HepG2 (cell line): ENCODE data around the gene THSD1. TPM values are rescaled to one million over a fixed set of nuclear protein-coding genes. Genes with fewer than 3 reads are reported as not detected.
A peak's percentile ranks its signal among the peaks of the same experiment; 100 is the strongest.

Experiments used
- ASH2L ChIP-seq: fragments of 300-600, 200-600 bp; sonication (generic); IDR thresholded peaks from 2 replicates; pipeline ENCODE4 v1.7.0; 2017; ENCODE audit warnings: low read depth, mild to moderate bottlenecking, moderate library complexity, mixed read lengths, low read length; ENCODE audit not compliant: insufficient read length
- ATF7-NPFF ChIP-seq: sonication (generic); formaldehyde crosslinking; IDR thresholded peaks from 2 replicates; pipeline ENCODE4 v1.8.1; 2023; ENCODE audit warnings: mild to moderate bottlenecking, low read depth, missing genetic modification reagents, moderate library complexity
- DMAP1 ChIP-seq: IDR thresholded peaks from 2 replicates; pipeline ENCODE4 v1.6.1; 2016
- ESRRA ChIP-seq: sonication (generic); formaldehyde crosslinking; IDR thresholded peaks from 2 replicates; pipeline ENCODE4 v1.5.1; 2020; ENCODE audit warnings: mild to moderate bottlenecking, low read depth, missing genetic modification reagents
- KLF15 ChIP-seq: sonication (generic); formaldehyde crosslinking; IDR thresholded peaks from 2 replicates; pipeline ENCODE4 v1.8.1; 2023; ENCODE audit warnings: borderline replicate concordance, mild to moderate bottlenecking, inconsistent platforms, missing genetic modification reagents, mixed read lengths
- U2AF1 ChIP-seq: fragments of 200-400 bp; formaldehyde crosslinking; optimal IDR thresholded peaks from 2 replicates; pipeline ENCODE3; 2017; ENCODE audit warnings: mild to moderate bottlenecking, low read depth, low read length
- ZFP36 ChIP-seq: fragments of 150-350 bp; IDR thresholded peaks from 2 replicates; pipeline ENCODE4 v1.6.1; 2018; ENCODE audit warnings: borderline replicate concordance, low read length, low read depth; ENCODE audit not compliant: partially characterized antibody
- ZNF160 ChIP-seq: sonication (generic); formaldehyde crosslinking; IDR thresholded peaks from 2 replicates; pipeline ENCODE4 v1.8.0; 2022; ENCODE audit warnings: mild to moderate bottlenecking, inconsistent platforms, missing genetic modification reagents
- ZNF234 ChIP-seq: sonication (generic); formaldehyde crosslinking; conservative IDR thresholded peaks from 2 replicates; pipeline ENCODE4 v1.5.1; 2020; ENCODE audit warnings: mild to moderate bottlenecking, missing genetic modification reagents
- ZNF552 ChIP-seq: sonication (generic); formaldehyde crosslinking; IDR thresholded peaks from 2 replicates; pipeline ENCODE4 v1.9.0; 2022; ENCODE audit warnings: missing genetic modification reagents, mild to moderate bottlenecking, borderline replicate concordance
- ZNF589 ChIP-seq: sonication (generic); formaldehyde crosslinking; conservative IDR thresholded peaks from 2 replicates; pipeline ENCODE4 v1.8.0; 2022; ENCODE audit warnings: mild to moderate bottlenecking, moderate library complexity, missing genetic modification reagents
- ZNF598 ChIP-seq: sonication (generic); formaldehyde crosslinking; IDR thresholded peaks from 2 replicates; pipeline ENCODE4 v1.5.1; 2020; ENCODE audit warnings: mild to moderate bottlenecking, missing genetic modification reagents, borderline replicate concordance
- ZNF678 ChIP-seq: sonication (generic); formaldehyde crosslinking; IDR thresholded peaks from 2 replicates; pipeline ENCODE4 v1.4.0; 2020; ENCODE audit warnings: mild to moderate bottlenecking, missing genetic modification reagents
- ZNF737 ChIP-seq: sonication (generic); formaldehyde crosslinking; IDR thresholded peaks from 2 replicates; pipeline ENCODE4 v1.5.0; 2020; ENCODE audit warnings: missing genetic modification reagents, mild to moderate bottlenecking, borderline replicate concordance
- polyA plus RNA-seq, 8 experiments: library from polyadenylated mRNA; depleted of rRNA in 3 of 8; stranded (reverse) in 7 of 8; unstranded in 1 of 8; fragments of >200 nt; fragmentation: Illumina TruSeq in 4 of 8; extraction: Trizol in 4 of 8; gene quantifications; 2 replicates each; pipeline versions ENCODE4 v1.2.1 to v1.2.3, GENCODE V29; 2011 to 2016; ENCODE audit warnings: low read depth in 4 of 8, missing spikeins in 1 of 8, mixed read lengths in 1 of 8; ENCODE audit not compliant: insufficient read depth in 1 of 8
- total RNA-seq, 5 experiments: library from RNA; depleted of rRNA; stranded (reverse); fragments of >200 nt; fragmentation: Illumina TruSeq; extraction: Trizol; gene quantifications; 2 replicates each; pipeline ENCODE4 v1.2.3, GENCODE V29; 2016; ENCODE audit warnings: low read depth in 1 of 5
- TF ChIP-seq, protein P1 (sequence below): sonication (generic); formaldehyde crosslinking; IDR thresholded peaks from 2 replicates; pipeline ENCODE4 v1.4.0; 2020; ENCODE audit warnings: missing genetic modification reagents
- TF ChIP-seq, protein P2 (sequence below): fragments of 450-650 bp; IDR thresholded peaks from 2 replicates; pipeline ENCODE4 v1.6.1; 2017; ENCODE audit warnings: mild to moderate bottlenecking
- TF ChIP-seq, protein P3 (sequence below): sonication (generic); formaldehyde crosslinking; IDR thresholded peaks from 2 replicates; pipeline ENCODE4 v1.5.1; 2020; ENCODE audit warnings: missing genetic modification reagents, mild to moderate bottlenecking, borderline replicate concordance
- TF ChIP-seq, protein P4 (sequence below): sonication (generic); formaldehyde crosslinking; IDR thresholded peaks from 2 replicates; pipeline ENCODE4 v1.8.0; 2022; ENCODE audit warnings: mild to moderate bottlenecking, missing genetic modification reagents, moderate library complexity
- TF ChIP-seq, protein P5 (sequence below): sonication (generic); formaldehyde crosslinking; IDR thresholded peaks from 2 replicates; pipeline ENCODE4 v1.4.0; 2020; ENCODE audit warnings: low read depth, mild to moderate bottlenecking, missing genetic modification reagents

The THSD1 gene
- total and polyA plus RNA-seq, 2 of the 13 experiments (the other 11 are each of a cell fraction or from before 2014, with no cell fraction given) = 0.11 to 0.15 TPM

DNA sequence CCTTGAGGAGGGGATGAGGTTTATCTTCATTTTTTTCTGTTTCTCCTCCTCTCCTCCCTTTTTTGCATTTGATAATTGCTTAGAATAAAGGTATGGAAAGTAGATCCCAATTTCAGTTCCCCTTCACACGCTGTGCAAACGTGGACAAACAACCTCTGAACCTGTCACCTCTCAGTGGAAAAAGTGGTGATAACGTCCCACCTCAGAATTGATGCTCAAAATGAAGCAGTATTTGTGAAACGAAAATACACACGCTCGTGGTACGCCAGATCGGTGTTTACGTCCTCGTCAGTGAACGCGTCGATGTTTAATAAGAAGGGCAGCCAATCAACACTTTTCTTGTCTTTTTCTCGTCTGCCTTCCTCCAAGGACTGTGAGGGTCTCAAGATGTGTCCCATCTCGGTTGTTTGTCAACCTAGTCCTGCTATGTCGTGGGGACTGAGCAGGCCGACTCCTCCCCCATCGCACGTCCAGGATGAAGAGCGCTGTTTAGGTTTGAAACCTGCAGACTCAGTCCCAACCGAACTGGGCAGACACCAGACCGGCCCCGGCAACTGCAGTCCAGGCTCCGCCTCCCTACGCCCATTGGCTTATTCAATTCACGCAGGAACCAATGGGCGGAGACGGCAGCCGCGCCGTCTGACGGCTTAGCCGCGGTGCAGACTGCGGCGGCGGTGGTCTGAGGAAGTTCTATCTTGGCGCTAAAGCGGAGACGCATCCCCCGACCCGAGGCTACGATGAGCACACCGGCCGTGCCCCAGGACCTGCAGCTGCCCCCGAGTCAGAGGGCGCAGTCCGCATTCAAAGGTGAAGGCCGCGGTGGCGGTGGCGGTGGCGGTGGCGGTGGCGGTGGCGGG lies 49.1 kb upstream of the THSD1 start, which contains the start of gene CKAP2 (continued):
- TF ChIP-seq, protein P1, sequence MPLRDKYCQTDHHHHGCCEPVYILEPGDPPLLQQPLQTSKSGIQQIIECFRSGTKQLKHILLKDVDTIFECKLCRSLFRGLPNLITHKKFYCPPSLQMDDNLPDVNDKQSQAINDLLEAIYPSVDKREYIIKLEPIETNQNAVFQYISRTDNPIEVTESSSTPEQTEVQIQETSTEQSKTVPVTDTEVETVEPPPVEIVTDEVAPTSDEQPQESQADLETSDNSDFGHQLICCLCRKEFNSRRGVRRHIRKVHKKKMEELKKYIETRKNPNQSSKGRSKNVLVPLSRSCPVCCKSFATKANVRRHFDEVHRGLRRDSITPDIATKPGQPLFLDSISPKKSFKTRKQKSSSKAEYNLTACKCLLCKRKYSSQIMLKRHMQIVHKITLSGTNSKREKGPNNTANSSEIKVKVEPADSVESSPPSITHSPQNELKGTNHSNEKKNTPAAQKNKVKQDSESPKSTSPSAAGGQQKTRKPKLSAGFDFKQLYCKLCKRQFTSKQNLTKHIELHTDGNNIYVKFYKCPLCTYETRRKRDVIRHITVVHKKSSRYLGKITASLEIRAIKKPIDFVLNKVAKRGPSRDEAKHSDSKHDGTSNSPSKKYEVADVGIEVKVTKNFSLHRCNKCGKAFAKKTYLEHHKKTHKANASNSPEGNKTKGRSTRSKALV (CRISPR knock-in tag) = no peak
- TF ChIP-seq ATF7-NPFF (CRISPR knock-in tag) (peak; percentile 90; the same call in 1 of the 2 replicates), ZNF598 (CRISPR knock-in tag) (no peak), ZNF552 (CRISPR knock-in tag) (no peak), ZNF160 (CRISPR knock-in tag) (peak; percentile 66; the same call in 1 of the 2 replicates), ZNF678 (CRISPR knock-in tag) (no peak), ZNF589 (CRISPR knock-in tag) (no peak), U2AF1 (no peak), DMAP1 (CRISPR knock-in tag) (no peak), ZNF234 (no peak), KLF15 (CRISPR knock-in tag) (peak; percentile 47; the same call in 1 of the 2 replicates), ESRRA (CRISPR knock-in tag) (no peak; the same call in 1 of the 2 replicates), ASH2L (no peak), ZNF737 (CRISPR knock-in tag) (no peak), ZFP36 (no peak)
- TF ChIP-seq, protein P2, sequence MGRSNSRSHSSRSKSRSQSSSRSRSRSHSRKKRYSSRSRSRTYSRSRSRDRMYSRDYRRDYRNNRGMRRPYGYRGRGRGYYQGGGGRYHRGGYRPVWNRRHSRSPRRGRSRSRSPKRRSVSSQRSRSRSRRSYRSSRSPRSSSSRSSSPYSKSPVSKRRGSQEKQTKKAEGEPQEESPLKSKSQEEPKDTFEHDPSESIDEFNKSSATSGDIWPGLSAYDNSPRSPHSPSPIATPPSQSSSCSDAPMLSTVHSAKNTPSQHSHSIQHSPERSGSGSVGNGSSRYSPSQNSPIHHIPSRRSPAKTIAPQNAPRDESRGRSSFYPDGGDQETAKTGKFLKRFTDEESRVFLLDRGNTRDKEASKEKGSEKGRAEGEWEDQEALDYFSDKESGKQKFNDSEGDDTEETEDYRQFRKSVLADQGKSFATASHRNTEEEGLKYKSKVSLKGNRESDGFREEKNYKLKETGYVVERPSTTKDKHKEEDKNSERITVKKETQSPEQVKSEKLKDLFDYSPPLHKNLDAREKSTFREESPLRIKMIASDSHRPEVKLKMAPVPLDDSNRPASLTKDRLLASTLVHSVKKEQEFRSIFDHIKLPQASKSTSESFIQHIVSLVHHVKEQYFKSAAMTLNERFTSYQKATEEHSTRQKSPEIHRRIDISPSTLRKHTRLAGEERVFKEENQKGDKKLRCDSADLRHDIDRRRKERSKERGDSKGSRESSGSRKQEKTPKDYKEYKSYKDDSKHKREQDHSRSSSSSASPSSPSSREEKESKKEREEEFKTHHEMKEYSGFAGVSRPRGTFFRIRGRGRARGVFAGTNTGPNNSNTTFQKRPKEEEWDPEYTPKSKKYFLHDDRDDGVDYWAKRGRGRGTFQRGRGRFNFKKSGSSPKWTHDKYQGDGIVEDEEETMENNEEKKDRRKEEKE = no peak
- TF ChIP-seq, protein P3, sequence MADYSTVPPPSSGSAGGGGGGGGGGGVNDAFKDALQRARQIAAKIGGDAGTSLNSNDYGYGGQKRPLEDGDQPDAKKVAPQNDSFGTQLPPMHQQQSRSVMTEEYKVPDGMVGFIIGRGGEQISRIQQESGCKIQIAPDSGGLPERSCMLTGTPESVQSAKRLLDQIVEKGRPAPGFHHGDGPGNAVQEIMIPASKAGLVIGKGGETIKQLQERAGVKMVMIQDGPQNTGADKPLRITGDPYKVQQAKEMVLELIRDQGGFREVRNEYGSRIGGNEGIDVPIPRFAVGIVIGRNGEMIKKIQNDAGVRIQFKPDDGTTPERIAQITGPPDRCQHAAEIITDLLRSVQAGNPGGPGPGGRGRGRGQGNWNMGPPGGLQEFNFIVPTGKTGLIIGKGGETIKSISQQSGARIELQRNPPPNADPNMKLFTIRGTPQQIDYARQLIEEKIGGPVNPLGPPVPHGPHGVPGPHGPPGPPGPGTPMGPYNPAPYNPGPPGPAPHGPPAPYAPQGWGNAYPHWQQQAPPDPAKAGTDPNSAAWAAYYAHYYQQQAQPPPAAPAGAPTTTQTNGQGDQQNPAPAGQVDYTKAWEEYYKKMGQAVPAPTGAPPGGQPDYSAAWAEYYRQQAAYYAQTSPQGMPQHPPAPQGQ (CRISPR knock-in tag) = no peak
- TF ChIP-seq, protein P4, sequence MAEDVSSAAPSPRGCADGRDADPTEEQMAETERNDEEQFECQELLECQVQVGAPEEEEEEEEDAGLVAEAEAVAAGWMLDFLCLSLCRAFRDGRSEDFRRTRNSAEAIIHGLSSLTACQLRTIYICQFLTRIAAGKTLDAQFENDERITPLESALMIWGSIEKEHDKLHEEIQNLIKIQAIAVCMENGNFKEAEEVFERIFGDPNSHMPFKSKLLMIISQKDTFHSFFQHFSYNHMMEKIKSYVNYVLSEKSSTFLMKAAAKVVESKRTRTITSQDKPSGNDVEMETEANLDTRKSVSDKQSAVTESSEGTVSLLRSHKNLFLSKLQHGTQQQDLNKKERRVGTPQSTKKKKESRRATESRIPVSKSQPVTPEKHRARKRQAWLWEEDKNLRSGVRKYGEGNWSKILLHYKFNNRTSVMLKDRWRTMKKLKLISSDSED (CRISPR knock-in tag) = no peak
- TF ChIP-seq, protein P5, sequence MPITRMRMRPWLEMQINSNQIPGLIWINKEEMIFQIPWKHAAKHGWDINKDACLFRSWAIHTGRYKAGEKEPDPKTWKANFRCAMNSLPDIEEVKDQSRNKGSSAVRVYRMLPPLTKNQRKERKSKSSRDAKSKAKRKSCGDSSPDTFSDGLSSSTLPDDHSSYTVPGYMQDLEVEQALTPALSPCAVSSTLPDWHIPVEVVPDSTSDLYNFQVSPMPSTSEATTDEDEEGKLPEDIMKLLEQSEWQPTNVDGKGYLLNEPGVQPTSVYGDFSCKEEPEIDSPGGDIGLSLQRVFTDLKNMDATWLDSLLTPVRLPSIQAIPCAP = no peak
